Smooth muscle cell (in vitro differentiated cells): Measurements from ENCODE around the gene GTF2I. TPM values are rescaled to one million over a fixed set of nuclear protein-coding genes. Genes with fewer than 3 reads are reported as not detected.
"Not testable (repeated sequence)": the region's sequence is repeated elsewhere in the genome, so short reads cannot be mapped to it uniquely, and the experiment has no call there.

ENCODE experiments used
- DNase-seq: peaks from one replicate; lab custom pipeline; 2025; ENCODE audit not compliant: unreplicated experiment; lab: John Stamatoyannopoulos, UW
- H2AFZ ChIP-seq: fragments of 200-600 bp; sonication (generic); 2 replicates; pipeline ENCODE4 v1.6.0; 2016; ENCODE audit warnings: antibody characterized with exemption, low read depth, mild to moderate bottlenecking
- H3F3A ChIP-seq: fragments of 200-600 bp; sonication (generic); 2 replicates; pipeline ENCODE4 v1.6.0; 2017; ENCODE audit warnings: antibody characterized with exemption, low read depth
- H3K27ac ChIP-seq: fragments of 200-600 bp; sonication (generic); 2 replicates; pipeline ENCODE4 v1.5.1; 2016; ENCODE audit warnings: low read depth, mild to moderate bottlenecking
- H3K27me3 ChIP-seq: fragments of 200-600 bp; sonication (generic); 2 replicates; pipeline ENCODE4 v1.6.1; 2016; ENCODE audit warnings: low read depth, mild to moderate bottlenecking
- H3K36me3 ChIP-seq: fragments of 200-600 bp; sonication (generic); 2 replicates; pipeline ENCODE4 v1.5.1; 2016; ENCODE audit warnings: low read depth
- H3K4me1 ChIP-seq: fragments of 200-600 bp; sonication (generic); 2 replicates; pipeline ENCODE4 v1.5.1; 2016; ENCODE audit warnings: low read depth
- H3K4me2 ChIP-seq: fragments of 200-600 bp; sonication (generic); 2 replicates; pipeline ENCODE4 v1.6.0; 2016; ENCODE audit warnings: mild to moderate bottlenecking
- H3K4me3 ChIP-seq: fragments of 200-600 bp; sonication (generic); 2 replicates; pipeline ENCODE4 v1.5.1; 2016; ENCODE audit warnings: mild to moderate bottlenecking
- H3K79me2 ChIP-seq: fragments of 200-600 bp; sonication (generic); 2 replicates; pipeline ENCODE4 v1.6.0; 2016; ENCODE audit warnings: low read depth, mild to moderate bottlenecking
- H3K9ac ChIP-seq: fragments of 200-600 bp; sonication (generic); 2 replicates; pipeline ENCODE4 v1.6.0; 2016; ENCODE audit warnings: low read depth
- H3K9me3 ChIP-seq: fragments of 200-600 bp; sonication (generic); replicated peaks from 2 replicates; pipeline ENCODE4 v1.5.1; 2016; ENCODE audit warnings: low read depth
- H4K20me1 ChIP-seq: fragments of 200-600 bp; sonication (generic); 2 replicates; pipeline ENCODE4 v1.6.0; 2016; ENCODE audit warnings: low read depth
- WGBS: methylation state at CpG from one replicate; pipeline ENCODE4 v1.1.7; 2016; ENCODE audit warnings: low lambda C conversion rate; 5-methylcytosine and 5-hydroxymethylcytosine counted together
- polyA plus RNA-seq: library from polyadenylated mRNA; unstranded; fragments of >200 nt; fragmentation: Nextera tagmentation; extraction: Ambion mirVana; gene quantifications from 2 replicates; pipeline ENCODE4 v1.2.1, GENCODE V29; 2016
- total RNA-seq: library from RNA; depleted of rRNA; stranded (reverse); fragments of >200 nt; gene quantifications from 2 replicates; pipeline ENCODE4 v1.2.3, GENCODE V29; 2014
- TF ChIP-seq, protein P1 (sequence below): fragments of 200-600 bp; sonication (generic); IDR thresholded peaks from 2 replicates; pipeline ENCODE4 v1.5.1; 2017; ENCODE audit warnings: borderline replicate concordance, mild to moderate bottlenecking, antibody characterized with exemption; ENCODE audit not compliant: insufficient read depth, poor library complexity, severe bottlenecking

The GTF2I gene
- total and polyA plus RNA-seq, 2 experiments from 2014 or later = 63.9 to 90.7 TPM

GRCh38 chr7:74656837-74657691 lies 454 bp upstream of the GTF2I start:
- WGBS = under 1% methylated on average over 39 of the region's 60 CpGs
- H3K27me3 ChIP-seq = no peaks in the 10 kb centered on the region

DNA sequence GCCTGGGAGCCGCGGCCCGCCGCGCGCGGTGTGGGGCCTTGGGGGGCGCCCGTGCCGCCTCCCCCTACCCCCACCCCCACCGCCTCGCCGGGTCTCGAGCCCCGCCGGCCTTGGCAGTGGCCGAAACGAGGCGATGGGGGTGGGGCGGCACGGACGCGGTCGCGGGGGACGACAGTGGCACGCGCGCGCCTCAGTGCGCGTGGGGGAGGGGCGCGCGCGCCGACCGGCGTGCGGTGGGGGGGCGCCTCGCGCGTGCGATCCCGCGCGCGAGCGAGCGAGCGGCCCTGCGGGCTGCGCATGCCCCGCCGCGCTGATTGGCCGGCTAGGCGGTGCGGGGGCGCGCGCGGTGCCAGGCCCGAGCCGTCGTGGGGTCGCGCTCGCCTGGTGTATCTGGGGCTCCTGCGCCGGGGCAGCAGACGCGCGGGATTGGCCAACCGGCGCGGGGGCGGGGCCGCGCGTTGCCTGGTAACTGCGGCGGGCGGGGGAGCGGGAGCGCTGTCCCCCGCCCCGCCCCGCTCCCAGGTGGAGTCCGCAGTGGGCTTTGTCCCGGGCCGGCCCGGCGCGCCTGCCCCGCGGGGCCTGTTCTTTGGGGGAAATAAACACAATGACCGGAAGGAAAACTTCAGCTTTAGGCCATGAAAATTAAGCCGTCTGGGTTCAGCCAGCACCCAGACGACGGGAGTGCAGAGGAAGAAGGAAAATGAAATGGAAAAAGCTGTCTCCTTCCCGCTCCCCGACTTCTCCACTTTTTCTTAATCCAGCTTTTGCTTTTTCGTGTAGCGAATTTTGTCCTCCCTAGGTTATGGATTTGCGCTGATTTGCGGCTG lies 873 bp downstream of the GTF2I start:
- WGBS = 2% methylated on average over 30 of the region's 108 CpGs
- peak overlapping the region; percentile 99 for H3K4me3 ChIP-seq
- DNase-seq = peak; percentile 80
- H3K4me1 ChIP-seq = peaks cover 47% of the 10 kb centered on the region
- H3K27me3 ChIP-seq = no peaks in the 10 kb centered on the region
- peaks cover 49% of the 10 kb centered on the region for H4K20me1 ChIP-seq
- H3K36me3 ChIP-seq = no peaks in the 10 kb centered on the region
- H2AFZ ChIP-seq = peak overlapping the region; percentile 89
- peaks cover 48% of the 10 kb centered on the region for H3K79me2 ChIP-seq
- H3K27ac ChIP-seq = peak overlapping the region; percentile 87
- TF ChIP-seq, protein P1, sequence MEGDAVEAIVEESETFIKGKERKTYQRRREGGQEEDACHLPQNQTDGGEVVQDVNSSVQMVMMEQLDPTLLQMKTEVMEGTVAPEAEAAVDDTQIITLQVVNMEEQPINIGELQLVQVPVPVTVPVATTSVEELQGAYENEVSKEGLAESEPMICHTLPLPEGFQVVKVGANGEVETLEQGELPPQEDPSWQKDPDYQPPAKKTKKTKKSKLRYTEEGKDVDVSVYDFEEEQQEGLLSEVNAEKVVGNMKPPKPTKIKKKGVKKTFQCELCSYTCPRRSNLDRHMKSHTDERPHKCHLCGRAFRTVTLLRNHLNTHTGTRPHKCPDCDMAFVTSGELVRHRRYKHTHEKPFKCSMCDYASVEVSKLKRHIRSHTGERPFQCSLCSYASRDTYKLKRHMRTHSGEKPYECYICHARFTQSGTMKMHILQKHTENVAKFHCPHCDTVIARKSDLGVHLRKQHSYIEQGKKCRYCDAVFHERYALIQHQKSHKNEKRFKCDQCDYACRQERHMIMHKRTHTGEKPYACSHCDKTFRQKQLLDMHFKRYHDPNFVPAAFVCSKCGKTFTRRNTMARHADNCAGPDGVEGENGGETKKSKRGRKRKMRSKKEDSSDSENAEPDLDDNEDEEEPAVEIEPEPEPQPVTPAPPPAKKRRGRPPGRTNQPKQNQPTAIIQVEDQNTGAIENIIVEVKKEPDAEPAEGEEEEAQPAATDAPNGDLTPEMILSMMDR = no peak
- H3K4me2 ChIP-seq = peak overlapping the region; percentile 97
- no peaks in the 10 kb centered on the region for H3K9me3 ChIP-seq
- peaks cover 14% of the 10 kb centered on the region for H3F3A ChIP-seq
- peak overlapping the region; percentile 90 for H3K9ac ChIP-seq

More at GRCh38 chr7:74656837-74657691, 454 bp upstream of the GTF2I start:
- H2AFZ ChIP-seq = peak overlapping the region; percentile 90
- H3K4me3 ChIP-seq = peak overlapping the region; percentile 99
- H3K4me2 ChIP-seq = peak overlapping the region; percentile 97
- peaks cover 35% of the 10 kb centered on the region for H4K20me1 ChIP-seq
- peak overlapping the region; percentile 90 for H3K9ac ChIP-seq
- TF ChIP-seq, protein P1 = peak; percentile 17
- peaks cover 14% of the 10 kb centered on the region for H3F3A ChIP-seq
- H3K36me3 ChIP-seq = no peaks in the 10 kb centered on the region
- peaks cover 35% of the 10 kb centered on the region for H3K79me2 ChIP-seq
- H3K27ac ChIP-seq = peak overlapping the region; percentile 87
- H3K9me3 ChIP-seq = no peaks in the 10 kb centered on the region
- DNase-seq = peak; percentile 77
- H3K4me1 ChIP-seq = peaks cover 41% of the 10 kb centered on the region

GRCh38 chr7:74660202-74660601 lies 2.7 kb downstream of the GTF2I start:
- Histone ChIP-seq H3K4me1 (peaks cover 47% of the 10 kb centered on the region), H3K27ac (peak overlapping the region; percentile 61), H3K9ac (peak overlapping the region; percentile 31), H3K4me3 (peak overlapping the region; percentile 58), H3K79me2 (peaks cover 66% of the 10 kb centered on the region), H3K4me2 (peak overlapping the region; percentile 86), H4K20me1 (peaks cover 67% of the 10 kb centered on the region), H3F3A (peaks cover 14% of the 10 kb centered on the region)
- 40% methylated on average over 17 of the region's 18 CpGs for WGBS
- not testable (repeated sequence) for DNase-seq, H3K9me3 ChIP-seq, H2AFZ ChIP-seq, H3K27me3 ChIP-seq, H3K36me3 ChIP-seq

GRCh38 chr7:74661836-74662794 lies 4.6 kb downstream of the GTF2I start:
- peak overlapping the region; percentile 71 for H3K4me2 ChIP-seq

More at GRCh38 chr7:74661836-74662794, 4.6 kb downstream of the GTF2I start:
- not testable (repeated sequence) for H3K9ac ChIP-seq, H3K27me3 ChIP-seq, H3K36me3 ChIP-seq, H2AFZ ChIP-seq, H3K9me3 ChIP-seq, H3K4me3 ChIP-seq, DNase-seq
- Histone ChIP-seq H4K20me1 (peaks cover 86% of the 10 kb centered on the region), H3F3A (peaks cover 14% of the 10 kb centered on the region), H3K79me2 (peaks cover 85% of the 10 kb centered on the region), H3K4me1 (peaks cover 36% of the 10 kb centered on the region), H3K27ac (peak overlapping the region; percentile 61)
- WGBS = 84% methylated on average over 21 of the region's 21 CpGs
